OCI-LY1 (cell line): ENCODE data around the gene MUL1.

Experiments
- H2AFZ ChIP-seq: fragments of 200-600 bp; sonication (generic), shearing (Covaris generic); 2 replicates; pipeline ENCODE4 v1.6.0; 2014; ENCODE audit warnings: antibody characterized with exemption, mild to moderate bottlenecking, low read length
- H3F3A ChIP-seq: fragments of 200-600 bp; sonication (generic), shearing (Covaris generic); 2 replicates; pipeline ENCODE4 v1.6.0; 2014; ENCODE audit warnings: mild to moderate bottlenecking, antibody characterized with exemption, low read length, moderate library complexity; ENCODE audit not compliant: insufficient read depth
- H3K27ac ChIP-seq: fragments of 200-600 bp; sonication (generic); 2 replicates; pipeline ENCODE4 v1.5.1; 2014; ENCODE audit warnings: low read length, mixed run types, mild to moderate bottlenecking, low read depth; ENCODE audit not compliant: poor library complexity, severe bottlenecking
- H3K27me3 ChIP-seq: fragments of 200-600 bp; sonication (generic); 2 replicates; pipeline ENCODE4 v1.6.0; 2014; ENCODE audit warnings: antibody characterized with exemption, mild to moderate bottlenecking, low read length, moderate library complexity; ENCODE audit not compliant: insufficient read depth
- H3K36me3 ChIP-seq: fragments of 200-600 bp; sonication (generic); 2 replicates; pipeline ENCODE4 v1.6.1; 2014; ENCODE audit warnings: mild to moderate bottlenecking, antibody characterized with exemption, low read length, moderate library complexity, mixed read lengths; ENCODE audit not compliant: insufficient read depth
- H3K4me1 ChIP-seq: fragments of 200-600 bp; sonication (generic); 2 replicates; pipeline ENCODE4 v1.5.1; 2014; ENCODE audit warnings: mild to moderate bottlenecking, low read length, moderate library complexity; ENCODE audit not compliant: insufficient read depth, severe bottlenecking
- H3K4me2 ChIP-seq: fragments of 200-600 bp; sonication (generic), shearing (Covaris generic); 2 replicates; pipeline ENCODE4 v1.6.1; 2014; ENCODE audit warnings: low read length
- H3K4me3 ChIP-seq: fragments of 200-600 bp; sonication (generic); 2 replicates; pipeline ENCODE4 v1.5.1; 2014; ENCODE audit warnings: low read length, low read depth, mild to moderate bottlenecking, mixed read lengths; ENCODE audit not compliant: poor library complexity, severe bottlenecking
- H3K79me2 ChIP-seq: fragments of 200-600 bp; shearing (Covaris generic); 2 replicates; pipeline ENCODE4 v1.6.1; 2016; ENCODE audit warnings: mixed run types, low read length, mixed read lengths; ENCODE audit not compliant: insufficient read depth
- H3K9ac ChIP-seq: fragments of 200-600 bp; sonication (generic), shearing (Covaris generic); 2 replicates; pipeline ENCODE4 v1.6.1; 2014; ENCODE audit warnings: mild to moderate bottlenecking, low read length, mixed read lengths
- H3K9me2 ChIP-seq: fragments of 200-600 bp; sonication (generic), shearing (Covaris generic); 2 replicates; pipeline ENCODE4 v1.6.1; 2014; ENCODE audit warnings: low read depth, mild to moderate bottlenecking, low read length, mixed read lengths
- H3K9me3 ChIP-seq: fragments of 200-600 bp; shearing (Covaris generic); 2 replicates; pipeline ENCODE4 v1.6.1; 2014; ENCODE audit warnings: low read length, mixed read lengths
- H4K20me1 ChIP-seq: fragments of 200-600 bp; sonication (generic), shearing (Covaris generic); 2 replicates; pipeline ENCODE4 v1.6.0; 2016; ENCODE audit warnings: mild to moderate bottlenecking, low read length; ENCODE audit not compliant: insufficient read depth
- CTCF ChIP-seq: fragments of 200-600 bp; sonication (generic), shearing (Covaris generic); IDR thresholded peaks from 2 replicates; pipeline ENCODE4 v1.5.1; 2017; ENCODE audit warnings: mild to moderate bottlenecking, antibody characterized with exemption, low read length, moderate library complexity, mixed read lengths
- EZH2 ChIP-seq: fragments of 200-600 bp; sonication (generic), shearing (Covaris generic); IDR thresholded peaks from 2 replicates; pipeline ENCODE4 v1.8.0; 2017; ENCODE audit warnings: borderline replicate concordance, mixed run types, mild to moderate bottlenecking, antibody characterized with exemption, low read length, moderate library complexity, mixed read lengths

MUL1 gene

DNA sequence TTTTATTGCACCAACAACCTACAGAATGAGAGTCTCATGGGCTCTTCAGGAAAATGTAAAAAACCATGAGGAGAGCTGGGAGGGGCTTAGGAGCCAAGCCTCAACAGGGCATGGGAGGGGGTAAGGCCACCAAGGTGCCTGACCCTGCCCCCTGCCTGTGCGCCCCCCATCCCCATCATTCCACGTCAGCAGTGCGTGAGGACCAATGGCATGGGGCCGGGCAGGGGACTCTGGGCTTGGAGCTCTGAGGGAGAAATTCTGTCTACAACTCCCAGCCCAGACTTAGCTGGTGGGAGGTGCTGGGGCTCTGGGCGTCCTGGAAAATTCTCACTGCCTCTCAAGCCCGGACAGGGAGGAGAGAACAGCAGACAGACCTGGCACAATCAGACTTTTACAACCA is 16.8 kb downstream of the MUL1 start:
- H3K9me3 ChIP-seq: no peaks in the 10 kb centered on the region
- H3K9ac ChIP-seq: no peak overlapping the region
- TF ChIP-seq CTCF: no peak
- no peak for TF ChIP-seq EZH2
- no peaks in the 10 kb centered on the region for H3K79me2 ChIP-seq
- H3K36me3 ChIP-seq: no peaks in the 10 kb centered on the region
- H2AFZ ChIP-seq: no peak overlapping the region
- H3K4me3 ChIP-seq: no peak overlapping the region
- H3F3A ChIP-seq: no peaks in the 10 kb centered on the region
- H3K27me3 ChIP-seq: 0 out of 2 replicates have a peak, but pooled peaks cover 6% of the 10 kb centered on the region
- H3K27ac ChIP-seq: no peak overlapping the region
- no peaks in the 10 kb centered on the region for H4K20me1 ChIP-seq
- H3K4me1 ChIP-seq: peaks cover 10% of the 10 kb centered on the region
- no peaks in the 10 kb centered on the region for H3K9me2 ChIP-seq
- no peak overlapping the region for H3K4me2 ChIP-seq

DNA sequence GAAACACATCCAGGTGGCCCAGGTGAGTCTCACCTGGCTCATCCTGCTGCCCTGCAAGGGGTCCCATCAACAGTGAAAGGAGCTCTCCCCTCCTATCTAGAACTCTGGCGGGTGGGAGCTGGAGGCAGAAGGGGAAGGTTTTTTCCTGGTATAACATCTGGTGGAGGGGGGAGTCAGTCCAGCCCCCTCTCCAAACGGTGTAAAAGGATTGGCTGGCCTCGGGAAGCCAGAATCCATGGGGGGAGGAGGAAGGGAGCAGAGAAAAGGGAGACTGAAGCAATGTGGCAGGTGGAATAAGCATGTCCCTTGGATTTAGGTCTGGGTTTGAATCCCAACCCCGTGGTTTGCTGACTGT is 20.7 kb downstream of the MUL1 start:
- TF ChIP-seq EZH2 (no peak), CTCF (no peak)
- H3K4me2 ChIP-seq: no peak overlapping the region
- no peak overlapping the region for H3K27ac ChIP-seq
- H3K9me2 ChIP-seq: no peaks in the 10 kb centered on the region
- H3K36me3 ChIP-seq: no peaks in the 10 kb centered on the region
- H3K9me3 ChIP-seq: no peaks in the 10 kb centered on the region
- H3K4me3 ChIP-seq: no peak overlapping the region
- H3K27me3 ChIP-seq: 0 out of 2 replicates have a peak, but pooled peaks cover 6% of the 10 kb centered on the region
- H3K79me2 ChIP-seq: no peaks in the 10 kb centered on the region
- H4K20me1 ChIP-seq: no peaks in the 10 kb centered on the region
- H3K4me1 ChIP-seq: no peaks in the 10 kb centered on the region
- no peak overlapping the region for H2AFZ ChIP-seq
- no peak overlapping the region for H3K9ac ChIP-seq
- H3F3A ChIP-seq: no peaks in the 10 kb centered on the region

GRCh38 chr1:20486457-20487235 is 21.3 kb downstream of the MUL1 start:
- Histone ChIP-seq H3K9ac (peak overlapping the region; percentile 38; the same call in 1 of the 2 replicates), H3F3A (no peaks in the 10 kb centered on the region), H3K36me3 (no peaks in the 10 kb centered on the region), H3K9me3 (no peaks in the 10 kb centered on the region), H3K4me1 (no peaks in the 10 kb centered on the region), H3K79me2 (no peaks in the 10 kb centered on the region), H3K27ac (no peak overlapping the region), H3K4me3 (peak overlapping the region; percentile 42), H3K4me2 (peak overlapping the region; percentile 73), H3K9me2 (no peaks in the 10 kb centered on the region), H4K20me1 (no peaks in the 10 kb centered on the region), H2AFZ (no peak overlapping the region), H3K27me3 (0 out of 2 replicates have a peak, but pooled peaks cover 6% of the 10 kb centered on the region)
- no peak for TF ChIP-seq EZH2
- no peak for TF ChIP-seq CTCF
